ENCODE results near the gene DNAAF5. TPM values are rescaled to one million over a fixed set of nuclear protein-coding genes. Genes with fewer than 3 reads are reported as not detected.

The DNAAF5 gene
- total and polyA plus RNA-seq, 2 of the 13 experiments (the other 11 are each of a cell fraction or from before 2014, with no cell fraction given), result 11.9 to 21.5 TPM

DNA sequence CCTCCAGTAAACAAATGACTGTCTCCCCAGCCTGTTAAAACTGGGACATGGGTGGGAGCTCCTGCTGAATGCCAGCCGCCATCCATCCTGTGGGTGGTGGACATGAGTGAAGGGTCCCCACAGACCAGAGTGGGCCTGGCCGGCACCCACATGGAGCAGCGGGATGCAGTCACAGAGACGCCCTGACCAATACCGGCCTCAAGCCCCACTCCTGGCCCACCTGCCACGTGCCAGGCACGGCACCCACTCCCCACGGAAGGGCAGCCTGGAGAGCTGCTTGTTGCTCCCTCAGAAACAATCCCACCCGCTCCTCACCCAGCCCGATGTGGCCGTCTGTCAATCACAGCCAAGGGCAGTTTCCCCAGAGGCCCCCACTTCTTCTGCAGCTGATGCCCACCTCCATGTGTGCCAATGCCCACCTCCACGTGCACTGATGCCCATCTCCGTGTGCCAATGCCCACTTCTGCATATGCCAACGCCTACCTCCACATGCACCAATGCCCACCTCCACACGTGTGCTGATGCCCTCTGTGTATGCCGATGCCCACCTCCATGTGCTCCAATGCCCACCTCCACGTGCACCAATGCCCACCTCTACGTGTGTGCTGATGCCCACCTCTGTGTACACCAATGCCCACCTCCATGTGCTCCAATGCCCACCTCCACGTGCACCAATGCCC is 42.8 kb upstream of the DNAAF5 start:
- BruUV-seq (replicated peaks), result no TSS peak
- TF ChIP-seq HNRNPL (IDR thresholded peaks at IDR 0.05; ENCODE audit: low read depth, low read length), result peak; percentile 93
- TF ChIP-seq ZNF138 (CRISPR knock-in tag; IDR thresholded peaks at IDR 0.05; ENCODE audit: low read depth), result no peak
- TF ChIP-seq FIP1L1 (IDR thresholded peaks at IDR 0.05; ENCODE audit: borderline replicate concordance, insufficient read depth, low read depth, low read length), result no peak
- TF ChIP-seq FOXK1 (CRISPR knock-in tag; IDR thresholded peaks at IDR 0.05; ENCODE audit: borderline replicate concordance, low read depth), result no peak
- Histone ChIP-seq H3K4me1 (ENCODE audit: insufficient read depth, low read length) (no peaks in the 10 kb centered on the region), H4K20me1 (ENCODE audit: insufficient read depth, low read length) (no peaks in the 10 kb centered on the region), H3K9ac (ENCODE audit: insufficient read depth, low read depth, low read length) (no peak overlapping the region), H3K4me3 (replicated peaks in 1 of 3; ENCODE audit: insufficient read depth in 1 of 3, low read depth in 2 of 3, low read length in 3 of 3) (no peak overlapping the region), H2AFZ (ENCODE audit: low read length) (no peak overlapping the region), H3K36me3 (replicated peaks in 1 of 2; ENCODE audit: control insufficient read depth in 1 of 2, insufficient read depth in 2 of 2, low read length in 2 of 2) (peaks cover 7 to 41% of the 10 kb centered on the region in 2 experiments; a peak in 4 of 5 replicates), H3K9me3 (ENCODE audit: low read length) (peaks cover 24% of the 10 kb centered on the region), H3K27me3 (ENCODE audit: control insufficient read depth in 1 of 2, insufficient read depth in 2 of 2, low read length in 2 of 2) (no peaks in the 10 kb centered on the region), H3K79me2 (ENCODE audit: insufficient read depth, low read length) (no peaks in the 10 kb centered on the region), H3K4me2 (ENCODE audit: low read depth, low read length) (no peak overlapping the region), H3K27ac (ENCODE audit: extremely low read length, insufficient read depth, low read length) (no peak overlapping the region)
- ChIA-PET CTCF (ENCODE audit: low intra/inter-chr PET ratio, low total read pairs) (no interaction called here), POLR2A (no interaction called here)
- intact Hi-C loops (cut with micrococcal nuclease; ENCODE audit: unreplicated experiment) (no loop called here), in situ Hi-C loops (cut with HindIII; ENCODE audit: extremely low pct_ligation_motif_present, low pct_unique_long_range_greater_than_20kb) (no loop called here)
- DNase-seq (ENCODE audit: low spot score), result no peak
- no peak for ATAC-seq
- FAIRE-seq, result no peak
- 92% methylated on average over 17 of the region's 19 CpGs for WGBS (ENCODE audit: low lambda C conversion rate)

DNA sequence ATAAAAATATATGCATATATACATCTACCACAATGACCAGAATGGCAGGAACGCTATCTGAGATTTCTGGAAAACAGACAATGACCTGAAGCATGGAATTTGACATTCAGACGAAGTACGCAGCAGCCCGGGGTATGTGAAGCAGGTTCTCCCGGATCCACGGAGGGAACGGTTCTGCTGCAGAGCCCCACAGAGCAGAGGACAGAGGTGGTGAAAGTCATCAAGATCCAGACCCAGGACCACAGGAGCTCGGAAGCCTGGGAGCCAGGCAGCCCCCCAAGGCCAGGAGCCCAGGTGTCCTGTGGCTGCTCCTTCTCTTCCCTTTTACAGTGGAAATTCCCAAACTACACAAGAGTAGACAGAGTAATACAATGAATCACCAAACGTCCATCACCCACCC is 42.1 kb upstream of the DNAAF5 start:
- no peaks in the 10 kb centered on the region for H3K27me3 ChIP-seq (ENCODE audit: control insufficient read depth in 1 of 2, insufficient read depth in 2 of 2, low read length in 2 of 2)
- ChIA-PET CTCF (ENCODE audit: low intra/inter-chr PET ratio, low total read pairs) (no interaction called here), POLR2A (no interaction called here)
- DNase-seq (ENCODE audit: low spot score) (no peak), FAIRE-seq (no peak), ATAC-seq (no peak)
- H3K4me2 ChIP-seq (ENCODE audit: low read depth, low read length), result no peak overlapping the region
- no peak overlapping the region for H3K4me3 ChIP-seq (replicated peaks in 1 of 3; ENCODE audit: insufficient read depth in 1 of 3, low read depth in 2 of 3, low read length in 3 of 3)
- H3K36me3 ChIP-seq (replicated peaks in 1 of 2; ENCODE audit: control insufficient read depth in 1 of 2, insufficient read depth in 2 of 2, low read length in 2 of 2), result peaks cover 5 to 36% of the 10 kb centered on the region in 2 experiments; a peak in 4 of 5 replicates
- H4K20me1 ChIP-seq (ENCODE audit: insufficient read depth, low read length), result no peaks in the 10 kb centered on the region
- H3K27ac ChIP-seq (ENCODE audit: extremely low read length, insufficient read depth, low read length), result no peak overlapping the region
- TF ChIP-seq ZNF121 (CRISPR knock-in tag; IDR thresholded peaks at IDR 0.05), result no peak
- no peak for TF ChIP-seq PTBP1 (IDR thresholded peaks at IDR 0.05; ENCODE audit: low read depth, low read length, poor library complexity, severe bottlenecking)
- TF ChIP-seq, protein P1, sequence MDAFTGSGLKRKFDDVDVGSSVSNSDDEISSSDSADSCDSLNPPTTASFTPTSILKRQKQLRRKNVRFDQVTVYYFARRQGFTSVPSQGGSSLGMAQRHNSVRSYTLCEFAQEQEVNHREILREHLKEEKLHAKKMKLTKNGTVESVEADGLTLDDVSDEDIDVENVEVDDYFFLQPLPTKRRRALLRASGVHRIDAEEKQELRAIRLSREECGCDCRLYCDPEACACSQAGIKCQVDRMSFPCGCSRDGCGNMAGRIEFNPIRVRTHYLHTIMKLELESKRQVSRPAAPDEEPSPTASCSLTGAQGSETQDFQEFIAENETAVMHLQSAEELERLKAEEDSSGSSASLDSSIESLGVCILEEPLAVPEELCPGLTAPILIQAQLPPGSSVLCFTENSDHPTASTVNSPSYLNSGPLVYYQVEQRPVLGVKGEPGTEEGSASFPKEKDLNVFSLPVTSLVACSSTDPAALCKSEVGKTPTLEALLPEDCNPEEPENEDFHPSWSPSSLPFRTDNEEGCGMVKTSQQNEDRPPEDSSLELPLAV (CRISPR knock-in tag; conservative IDR thresholded peaks at IDR 0.05; ENCODE audit: low read depth), result no peak
- TF ChIP-seq SMAD3 (CRISPR knock-in tag; IDR thresholded peaks at IDR 0.05), result no peak
- TF ChIP-seq ZFP62 (CRISPR knock-in tag; IDR thresholded peaks at IDR 0.05), result no peak
- no peak for TF ChIP-seq CBFB (CRISPR knock-in tag; IDR thresholded peaks at IDR 0.05)
- 98% methylated on average over 9 of the region's 9 CpGs for WGBS (ENCODE audit: low lambda C conversion rate)
- H3K9ac ChIP-seq (ENCODE audit: insufficient read depth, low read depth, low read length), result no peak overlapping the region
- no peaks in the 10 kb centered on the region for H3K79me2 ChIP-seq (ENCODE audit: insufficient read depth, low read length)
- H2AFZ ChIP-seq (ENCODE audit: low read length), result no peak overlapping the region
- H3K4me1 ChIP-seq (ENCODE audit: insufficient read depth, low read length), result no peaks in the 10 kb centered on the region
- H3K9me3 ChIP-seq (ENCODE audit: low read length), result peaks cover 24% of the 10 kb centered on the region
- intact Hi-C loops (cut with micrococcal nuclease; ENCODE audit: unreplicated experiment) (no loop called here), in situ Hi-C loops (cut with HindIII; ENCODE audit: extremely low pct_ligation_motif_present, low pct_unique_long_range_greater_than_20kb) (no loop called here)
- BruUV-seq (replicated peaks), result no TSS peak

Data from HepG2 (cell line).